NB4 (cell line): ENCODE results near the gene SIPA1.

ENCODE experiments used
- POLR2A ChIP-seq: IDR thresholded peaks from 2 replicates; pipeline ENCODE4 v1.6.1; 2011; ENCODE audit warnings: mild to moderate bottlenecking; ENCODE audit not compliant: insufficient read length; ENCODE audit errors: extremely low read depth
- TF ChIP-seq, protein P1 (sequence below): IDR thresholded peaks from one replicate; pipeline ENCODE4 v1.5.1; 2012; ENCODE audit warnings: low read depth, low read length

- no peak for TF ChIP-seq POLR2A
- TF ChIP-seq, protein P1, sequence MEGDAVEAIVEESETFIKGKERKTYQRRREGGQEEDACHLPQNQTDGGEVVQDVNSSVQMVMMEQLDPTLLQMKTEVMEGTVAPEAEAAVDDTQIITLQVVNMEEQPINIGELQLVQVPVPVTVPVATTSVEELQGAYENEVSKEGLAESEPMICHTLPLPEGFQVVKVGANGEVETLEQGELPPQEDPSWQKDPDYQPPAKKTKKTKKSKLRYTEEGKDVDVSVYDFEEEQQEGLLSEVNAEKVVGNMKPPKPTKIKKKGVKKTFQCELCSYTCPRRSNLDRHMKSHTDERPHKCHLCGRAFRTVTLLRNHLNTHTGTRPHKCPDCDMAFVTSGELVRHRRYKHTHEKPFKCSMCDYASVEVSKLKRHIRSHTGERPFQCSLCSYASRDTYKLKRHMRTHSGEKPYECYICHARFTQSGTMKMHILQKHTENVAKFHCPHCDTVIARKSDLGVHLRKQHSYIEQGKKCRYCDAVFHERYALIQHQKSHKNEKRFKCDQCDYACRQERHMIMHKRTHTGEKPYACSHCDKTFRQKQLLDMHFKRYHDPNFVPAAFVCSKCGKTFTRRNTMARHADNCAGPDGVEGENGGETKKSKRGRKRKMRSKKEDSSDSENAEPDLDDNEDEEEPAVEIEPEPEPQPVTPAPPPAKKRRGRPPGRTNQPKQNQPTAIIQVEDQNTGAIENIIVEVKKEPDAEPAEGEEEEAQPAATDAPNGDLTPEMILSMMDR, result no peak
These were observed 19.1 kb upstream of the SIPA1 start for GRCh38 chr11:65618763-65619162.
